H1 (cell line): ENCODE measurements around the gene NME3. TPM values are rescaled to one million over a fixed set of nuclear protein-coding genes. Genes with fewer than 3 reads are reported as not detected.

Experiments used
- CTCF ChIA-PET: fragments of 300-600 bp; sonication (Branson Sonifier 250); formaldehyde crosslinking; loops from one replicate; lab custom pipeline; 2021; ENCODE audit not compliant: partially characterized antibody; lab: Charles Lee
- POLR2A ChIA-PET: fragments of 300-600 bp; sonication (Branson Sonifier 250); formaldehyde crosslinking; loops from one replicate; lab custom pipeline; 2021; ENCODE audit warnings: inconsistent platforms; ENCODE audit not compliant: partially characterized antibody; lab: Charles Lee
- DNase-seq, 2 experiments: peaks; one replicate each; pipeline versions ENCODE4 v3.0.0 to v3.0.0-alpha.2; 2010 to 2022; ENCODE audit warnings: low spot score in 2 of 2, low read depth in 1 of 2, mixed read lengths in 1 of 2
- FAIRE-seq: peaks from 2 replicates; lab custom pipeline; 2011; peaks lifted over from hg19 to GRCh38; lab: Jason Lieb, UNC
- H2AFZ ChIP-seq: 2 replicates; pipeline ENCODE4 v1.8.1; 2012; ENCODE audit warnings: low read length, inconsistent platforms
- H2AK5ac ChIP-seq: 2 replicates; pipeline ENCODE4 v1.6.1; 2013; ENCODE audit warnings: low read depth, low read length
- H2BK120ac ChIP-seq: replicated peaks from 2 replicates; pipeline ENCODE3; 2013; ENCODE audit warnings: low read depth, low read length, inconsistent platforms
- H2BK12ac ChIP-seq: 2 replicates; pipeline ENCODE4 v1.6.1; 2013; ENCODE audit warnings: low read depth, low read length
- H2BK15ac ChIP-seq: 2 replicates; pipeline ENCODE4 v1.6.1; 2013; ENCODE audit warnings: low read length
- H2BK20ac ChIP-seq: 2 replicates; pipeline ENCODE4 v1.6.1; 2013; ENCODE audit warnings: low read length
- H2BK5ac ChIP-seq: 2 replicates; pipeline ENCODE4 v1.6.1; 2013; ENCODE audit warnings: low read depth, low read length
- H3K14ac ChIP-seq: 2 replicates; pipeline ENCODE4 v1.6.1; 2013; ENCODE audit warnings: inconsistent platforms; ENCODE audit not compliant: insufficient read length
- H3K18ac ChIP-seq: 2 replicates; pipeline ENCODE4 v1.6.1; 2013; ENCODE audit warnings: low read length; ENCODE audit errors: extremely low read depth
- H3K23ac ChIP-seq: 2 replicates; pipeline ENCODE4 v1.6.1; 2013; ENCODE audit warnings: inconsistent platforms; ENCODE audit not compliant: insufficient read length
- H3K23me2 ChIP-seq: 2 replicates; pipeline ENCODE4 v1.6.1; 2013; ENCODE audit warnings: low read depth, low read length
- H3K27ac ChIP-seq: 2 replicates; pipeline ENCODE4 v1.6.1; 2011; ENCODE audit warnings: low read depth, low read length, inconsistent platforms
- H3K27me3 ChIP-seq, 4 experiments: replicated peaks in 1 of 4; 1 replicate in 1 of 4; 2 replicates in 3 of 4; pipeline versions ENCODE4 v1.6.1 to v1.8.1; 2011 to 2013; ENCODE audit warnings: low read length in 3 of 4, mild to moderate bottlenecking in 3 of 4, inconsistent platforms in 2 of 4, mixed read lengths in 2 of 4, moderate library complexity in 1 of 4; ENCODE audit not compliant: control insufficient read depth in 3 of 4, insufficient read depth in 3 of 4; ENCODE audit errors: extremely low read depth in 1 of 4
- H3K36me3 ChIP-seq, 4 experiments: 2 replicates each; pipeline versions ENCODE4 v1.6.1 to v1.8.1; 2011 to 2013; ENCODE audit warnings: mild to moderate bottlenecking in 4 of 4, low read length in 3 of 4, moderate library complexity in 2 of 4, control low read depth in 1 of 4, inconsistent platforms in 1 of 4; ENCODE audit not compliant: insufficient read depth in 4 of 4, control insufficient read depth in 2 of 4
- H3K4ac ChIP-seq: replicated peaks from 2 replicates; pipeline ENCODE3; 2013; ENCODE audit warnings: low read length, low read depth, mixed read lengths, inconsistent platforms; ENCODE audit not compliant: insufficient read length
- H3K4me1 ChIP-seq, 4 experiments: replicated peaks in 1 of 4; 1 replicate in 1 of 4; 2 replicates in 3 of 4; pipeline versions ENCODE4 v1.6.1 to v1.8.1; 2011 to 2013; ENCODE audit warnings: low read length in 3 of 4, inconsistent platforms in 2 of 4, mixed read lengths in 1 of 4; ENCODE audit not compliant: insufficient read depth in 4 of 4, control insufficient read depth in 3 of 4
- H3K4me2 ChIP-seq, 2 experiments: 2 replicates each; pipeline versions ENCODE4 v1.6.1 to v1.8.1; 2011 to 2013; ENCODE audit warnings: low read depth in 2 of 2, low read length in 2 of 2, control low read depth in 1 of 2, inconsistent platforms in 1 of 2, mild to moderate bottlenecking in 1 of 2; ENCODE audit not compliant: insufficient read depth in 1 of 2
- H3K4me3 ChIP-seq, 4 experiments: fragments of 200-600, 300-600 bp in 1 of 4; sonication (generic), shearing (Covaris generic), sonication (Bioruptor Twin) in 1 of 4; 2 replicates each; pipeline versions ENCODE4 v1.5.1 to v1.8.1; 2011 to 2016; ENCODE audit warnings: low read length in 4 of 4, low read depth in 3 of 4, control low read depth in 2 of 4, inconsistent platforms in 2 of 4, mild to moderate bottlenecking in 2 of 4, mixed read lengths in 1 of 4, moderate library complexity in 1 of 4; ENCODE audit not compliant: insufficient read depth in 2 of 4; ENCODE audit errors: extremely low read depth in 1 of 4
- H3K56ac ChIP-seq: replicated peaks from 2 replicates; pipeline ENCODE3; 2013; ENCODE audit warnings: low read depth, mild to moderate bottlenecking, mixed read lengths, low read length, inconsistent platforms; ENCODE audit not compliant: insufficient read length
- H3K79me1 ChIP-seq: 2 replicates; pipeline ENCODE4 v1.6.1; 2013; ENCODE audit warnings: low read depth, low read length, control low read depth
- H3K79me2 ChIP-seq, 2 experiments: 2 replicates each; pipeline versions ENCODE4 v1.6.1 to v1.8.1; 2012 to 2013; ENCODE audit warnings: low read length in 2 of 2, mild to moderate bottlenecking in 2 of 2, inconsistent platforms in 1 of 2; ENCODE audit not compliant: insufficient read depth in 2 of 2, control insufficient read depth in 1 of 2
- H3K9ac ChIP-seq, 4 experiments: replicated peaks in 1 of 4; 1 replicate in 1 of 4; 2 replicates in 3 of 4; pipeline versions ENCODE4 v1.6.1 to v1.8.1; 2011 to 2013; ENCODE audit warnings: low read depth in 3 of 4, low read length in 3 of 4, control low read depth in 2 of 4, mild to moderate bottlenecking in 2 of 4, moderate library complexity in 2 of 4, inconsistent platforms in 1 of 4; ENCODE audit errors: extremely low read depth in 1 of 4
- H3K9me3 ChIP-seq, 2 experiments: 2 replicates each; pipeline versions ENCODE4 v1.6.1 to v1.8.1; 2012 to 2013; ENCODE audit warnings: mild to moderate bottlenecking in 2 of 2, moderate library complexity in 2 of 2, control low read depth in 1 of 2, inconsistent platforms in 1 of 2, low read depth in 1 of 2, low read length in 1 of 2, mixed read lengths in 1 of 2; ENCODE audit not compliant: insufficient read depth in 2 of 2
- H4K20me1 ChIP-seq, 2 experiments: replicated peaks in 1 of 2; 2 replicates each; pipeline versions ENCODE3 to v1.8.1; 2011 to 2013; ENCODE audit warnings: inconsistent platforms in 2 of 2, low read length in 2 of 2, mild to moderate bottlenecking in 1 of 2; ENCODE audit not compliant: insufficient read depth in 2 of 2, control insufficient read depth in 1 of 2
- H4K5ac ChIP-seq: 2 replicates; pipeline ENCODE4 v1.6.1; 2013; ENCODE audit warnings: low read length, low read depth, mixed read lengths, inconsistent platforms; ENCODE audit not compliant: insufficient read length
- H4K8ac ChIP-seq: 2 replicates; pipeline ENCODE4 v1.8.0; 2013; ENCODE audit warnings: mild to moderate bottlenecking, moderate library complexity, low read length, inconsistent platforms; ENCODE audit not compliant: insufficient read depth; ENCODE audit errors: extremely low read depth
- H4K91ac ChIP-seq: replicated peaks from 2 replicates; pipeline ENCODE3; 2013; ENCODE audit warnings: low read length, mixed read lengths, inconsistent platforms; ENCODE audit not compliant: insufficient read length
- POLR2AphosphoS5 ChIP-seq: IDR thresholded peaks from 2 replicates; pipeline ENCODE4 v1.6.1; 2011; ENCODE audit warnings: low read depth, low read length
- TAF7 ChIP-seq: optimal IDR thresholded peaks from 2 replicates; pipeline ENCODE3; 2011; ENCODE audit warnings: low read depth, mild to moderate bottlenecking, inconsistent platforms, low read length, moderate library complexity, borderline replicate concordance
- WGBS, 2 experiments: shearing (Covaris generic) in 1 of 2; methylation state at CpG; one replicate each; pipeline versions ENCODE4 v1.1.6 to v1.1.7; 2013 to 2015; ENCODE audit warnings: low lambda C conversion rate in 2 of 2, mixed read lengths in 2 of 2, inconsistent platforms in 1 of 2, low coverage in 1 of 2, missing lambda C conversion rate in 1 of 2; ENCODE audit not compliant: insufficient replicate concordance in 2 of 2, insufficient coverage in 1 of 2, insufficient read length in 1 of 2; ENCODE audit errors: extremely low coverage in 1 of 2, missing lambda C conversion rate in 1 of 2; 5-methylcytosine and 5-hydroxymethylcytosine counted together
- polyA plus RNA-seq, 7 experiments: library from polyadenylated mRNA; depleted of rRNA in 3 of 7; stranded (reverse) in 5 of 7; unstranded in 2 of 7; fragments of >200 nt in 5 of 7; fragments of 200-250 nt in 2 of 7; gene quantifications; 1 replicate in 5 of 7; 2 replicates in 1 of 7; 4 replicates in 1 of 7; pipeline versions ENCODE4 v1.2.1 to v1.2.3, GENCODE V29; 2011 to 2013; ENCODE audit warnings: missing spikeins in 2 of 7, mixed read lengths in 2 of 7
- total RNA-seq: library from RNA; stranded (reverse); fragmentation: NEBNext Ultra II Directional; extraction: Animal tissue kit (Norgen Biotek cat#: 25700); gene quantifications from 2 replicates; pipeline ENCODE4 v1.2.1, GENCODE V29; 2021

The NME3 gene
- total and polyA plus RNA-seq, 2 of the 8 experiments (the other 6 are each of a cell fraction or from before 2014, with no cell fraction given): 72.5 to 163 TPM

GRCh38 chr16:1776672-1776955 lies 5.3 kb upstream of the NME3 start:
- no peak overlapping the region for H3K9ac ChIP-seq
- H4K91ac ChIP-seq: no peak overlapping the region
- H3K4me3 ChIP-seq: no peak overlapping the region
- no peak overlapping the region for H2AK5ac ChIP-seq
- H3K27me3 ChIP-seq: no peaks in the 10 kb centered on the region
- H3K4me1 ChIP-seq: peaks cover 0 to 12% (median 8%) of the 10 kb centered on the region in 4 experiments; a peak in 6 of 7 replicates
- peaks cover 0 to 15% of the 10 kb centered on the region in 2 experiments; a peak in 1 of 4 replicates for H3K79me2 ChIP-seq
- TF ChIP-seq POLR2AphosphoS5 (0 out of 2 replicates have a peak, but pooled peaks have one; percentile 7), TAF7 (no peak)
- no peak overlapping the region for H4K5ac ChIP-seq
- no peak overlapping the region for H2AFZ ChIP-seq
- WGBS, 2 experiments: 89% methylated on average over 13 of the region's 13 CpGs; no CpG with 5 or more reads in 1 of the 2 experiments
- H3K27ac ChIP-seq: no peak overlapping the region
- no peak overlapping the region for H2BK15ac ChIP-seq
- peaks cover 0 to 23% (median 9%) of the 10 kb centered on the region in 4 experiments; a peak in 5 of 8 replicates for H3K36me3 ChIP-seq
- FAIRE-seq: no peak
- POLR2A ChIA-PET: interaction anchor here (0.7 to 12.0 kb wide), 5 partner anchors 8 to 379 kb away, joined by 3 to 246 read pairs (median 3); partner anchors contain the start of genes EME2, MRPS34, NME3 and TRAF7
- no peak overlapping the region for H3K23ac ChIP-seq
- peaks cover 9% of the 10 kb centered on the region for H3K23me2 ChIP-seq
- H3K9me3 ChIP-seq: no peaks in the 10 kb centered on the region
- no peak overlapping the region for H3K4ac ChIP-seq
- H2BK12ac ChIP-seq: no peak overlapping the region
- H3K18ac ChIP-seq: no peak overlapping the region
- H2BK20ac ChIP-seq: no peak overlapping the region
- no peak overlapping the region for H3K14ac ChIP-seq
- peak overlapping the region; percentile 20; the same call in 1 of the 2 replicates for H4K8ac ChIP-seq
- H3K79me1 ChIP-seq: peaks cover 9% of the 10 kb centered on the region
- CTCF ChIA-PET: no interaction called here
- no peak overlapping the region for H3K4me2 ChIP-seq
- DNase-seq: no peak
- H4K20me1 ChIP-seq: peaks cover 0 to 33% of the 10 kb centered on the region in 2 experiments
- H2BK120ac ChIP-seq: no peak overlapping the region
- no peak overlapping the region for H2BK5ac ChIP-seq
- H3K56ac ChIP-seq: no peak overlapping the region
